Activated B cell treated with CpG ODN at 0.5 μM for 24 hours (primary cell): Measurements from ENCODE around the gene MICOS13. TPM values are rescaled to one million over a fixed set of nuclear protein-coding genes. Genes with fewer than 3 reads are reported as not detected.

Experiments used
- ATAC-seq: fragments of 200-7000 bp; cut with Tn5 transposase; one replicate; pipeline ENCODE4 v1.10.0; 2021; ENCODE audit warnings: low read depth, mild to moderate bottlenecking, moderate library complexity
- CTCF ChIA-PET: fragments of 350-600 bp; sonication (Branson Sonifier 250); formaldehyde crosslinking; loops from one replicate; lab custom pipeline; 2021; ENCODE audit warnings: antibody characterized with exemption; lab: Charles Lee
- POLR2A ChIA-PET: fragments of 350-600 bp; sonication (Branson Sonifier 250); formaldehyde crosslinking; loops from one replicate; lab custom pipeline; 2021; ENCODE audit warnings: antibody characterized with exemption; lab: Charles Lee
- DNase-seq: peaks from one replicate; pipeline ENCODE4 v3.0.0; 2022
- H3K27ac Mint-ChIP-seq: one replicate; pipeline ENCODE4 v1.8.0; 2020; ENCODE audit warnings: mixed read lengths
- H3K27me3 Mint-ChIP-seq: one replicate; pipeline ENCODE4 v1.8.0; 2021; ENCODE audit warnings: mixed read lengths
- H3K36me3 Mint-ChIP-seq: one replicate; pipeline ENCODE4 v1.8.0; 2021; ENCODE audit warnings: low read depth, mixed read lengths
- H3K4me1 Mint-ChIP-seq: one replicate; pipeline ENCODE4 v1.8.0; 2021; ENCODE audit warnings: mixed read lengths
- H3K4me3 Mint-ChIP-seq: one replicate; pipeline ENCODE4 v1.8.0; 2020; ENCODE audit warnings: mild to moderate bottlenecking, mixed read lengths
- H3K9me3 Mint-ChIP-seq: one replicate; pipeline ENCODE4 v1.8.0; 2020; ENCODE audit warnings: mixed read lengths
- intact Hi-C: fragments of 100-400 bp; cut with micrococcal nuclease; formaldehyde crosslinking; loops from one replicate; pipeline ENCODE4 v1.15.1; 2024
- total RNA-seq: library from RNA; stranded (reverse); gene quantifications from 2 replicates; pipeline ENCODE4 v1.2.3, GENCODE V29; 2022
- TF ChIP-seq, protein P1 (sequence below): fragments of 200-600 bp; IDR thresholded peaks from one replicate; pipeline ENCODE4 v1.8.0; 2022; ENCODE audit warnings: antibody characterized with exemption, mild to moderate bottlenecking

The MICOS13 gene
- total RNA-seq, 1 donor from 2014 or later = 60.8 TPM

DNA sequence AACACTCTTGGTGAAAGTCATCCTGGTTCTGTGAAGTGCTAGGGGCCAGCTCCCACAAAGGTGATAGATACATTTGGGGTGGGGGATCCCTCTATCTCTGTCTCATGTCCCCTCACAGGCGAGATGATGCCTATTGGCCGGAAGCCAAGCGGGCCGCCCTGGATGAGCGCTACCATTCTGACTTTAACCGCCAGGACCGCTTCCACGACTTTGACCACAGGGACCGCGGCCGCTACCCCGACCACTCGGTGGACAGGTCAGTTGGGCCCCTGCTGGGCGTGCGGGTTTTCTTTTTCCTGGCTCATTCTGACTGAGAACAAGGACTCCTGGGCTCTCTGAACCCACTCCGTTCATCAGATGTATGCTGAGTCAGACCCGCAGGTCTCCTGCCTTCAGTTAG, 16.4 kb downstream of the MICOS13 start:
- Mint-ChIP-seq H3K27me3 (no peaks in the 10 kb centered on the region), H3K9me3 (no peaks in the 10 kb centered on the region), H3K4me1 (no peaks in the 10 kb centered on the region), H3K4me3 (no peak overlapping the region), H3K36me3 (peaks cover 88% of the 10 kb centered on the region), H3K27ac (no peak overlapping the region)
- ATAC-seq (no peak), DNase-seq (no peak)
- intact Hi-C loops = no loop called here
- CTCF ChIA-PET = no interaction called here
- POLR2A ChIA-PET = no interaction called here
- TF ChIP-seq, protein P1, sequence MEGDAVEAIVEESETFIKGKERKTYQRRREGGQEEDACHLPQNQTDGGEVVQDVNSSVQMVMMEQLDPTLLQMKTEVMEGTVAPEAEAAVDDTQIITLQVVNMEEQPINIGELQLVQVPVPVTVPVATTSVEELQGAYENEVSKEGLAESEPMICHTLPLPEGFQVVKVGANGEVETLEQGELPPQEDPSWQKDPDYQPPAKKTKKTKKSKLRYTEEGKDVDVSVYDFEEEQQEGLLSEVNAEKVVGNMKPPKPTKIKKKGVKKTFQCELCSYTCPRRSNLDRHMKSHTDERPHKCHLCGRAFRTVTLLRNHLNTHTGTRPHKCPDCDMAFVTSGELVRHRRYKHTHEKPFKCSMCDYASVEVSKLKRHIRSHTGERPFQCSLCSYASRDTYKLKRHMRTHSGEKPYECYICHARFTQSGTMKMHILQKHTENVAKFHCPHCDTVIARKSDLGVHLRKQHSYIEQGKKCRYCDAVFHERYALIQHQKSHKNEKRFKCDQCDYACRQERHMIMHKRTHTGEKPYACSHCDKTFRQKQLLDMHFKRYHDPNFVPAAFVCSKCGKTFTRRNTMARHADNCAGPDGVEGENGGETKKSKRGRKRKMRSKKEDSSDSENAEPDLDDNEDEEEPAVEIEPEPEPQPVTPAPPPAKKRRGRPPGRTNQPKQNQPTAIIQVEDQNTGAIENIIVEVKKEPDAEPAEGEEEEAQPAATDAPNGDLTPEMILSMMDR = no peak

DNA sequence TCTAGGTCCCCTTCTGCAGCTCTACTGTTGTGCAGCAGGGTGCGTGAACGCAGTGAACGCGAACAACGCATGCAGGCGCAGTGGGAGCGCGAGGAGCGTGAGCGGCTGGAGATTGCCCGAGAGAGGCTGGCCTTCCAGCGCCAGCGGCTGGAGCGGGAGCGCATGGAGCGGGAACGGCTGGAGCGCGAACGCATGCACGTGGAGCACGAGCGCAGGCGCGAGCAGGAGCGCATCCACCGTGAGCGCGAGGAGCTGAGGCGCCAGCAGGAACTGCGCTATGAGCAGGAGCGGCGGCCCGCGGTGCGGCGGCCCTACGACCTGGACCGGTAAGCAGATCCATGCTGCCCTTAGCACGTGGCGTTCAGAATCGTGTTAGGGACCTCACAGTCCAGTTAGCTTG, 18.8 kb downstream of the MICOS13 start:
- ATAC-seq = no peak
- POLR2A ChIA-PET = interaction anchor here (1.2 kb wide), 1 partner anchor 39 kb away, joined by 3 read pairs; the partner anchor contains the start of genes SAFB and SAFB2
- no peaks in the 10 kb centered on the region for H3K4me1 Mint-ChIP-seq
- TF ChIP-seq, protein P1 = no peak
- no peak overlapping the region for H3K4me3 Mint-ChIP-seq
- intact Hi-C loops = no loop called here
- H3K36me3 Mint-ChIP-seq = peaks cover 88% of the 10 kb centered on the region
- no peak for DNase-seq
- no peaks in the 10 kb centered on the region for H3K9me3 Mint-ChIP-seq
- CTCF ChIA-PET = no interaction called here
- H3K27me3 Mint-ChIP-seq = no peaks in the 10 kb centered on the region
- H3K27ac Mint-ChIP-seq = no peak overlapping the region

DNA sequence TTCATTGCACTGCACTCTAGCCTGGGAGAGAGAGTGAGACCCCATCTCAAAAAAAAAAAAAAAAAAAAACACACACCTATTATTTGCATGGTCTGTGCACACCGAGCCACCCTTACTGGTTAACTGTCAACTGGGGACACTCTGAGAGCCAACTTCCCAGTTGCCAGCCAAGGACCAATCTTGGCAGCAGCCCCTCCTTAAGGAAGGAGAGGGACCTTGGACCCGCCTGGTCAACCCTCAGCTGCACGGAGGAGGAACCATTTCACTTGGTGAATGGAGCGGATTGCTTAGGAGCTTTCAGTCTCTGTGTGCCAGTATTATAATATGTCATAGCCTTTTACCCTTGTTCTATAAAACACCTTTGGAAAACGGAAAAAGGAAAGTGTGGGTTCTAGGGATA, 24.9 kb downstream of the MICOS13 start:
- intact Hi-C loops = no loop called here
- Mint-ChIP-seq H3K9me3 (no peaks in the 10 kb centered on the region), H3K4me1 (no peaks in the 10 kb centered on the region), H3K36me3 (peaks cover 91% of the 10 kb centered on the region), H3K4me3 (no peak overlapping the region), H3K27ac (no peak overlapping the region), H3K27me3 (no peaks in the 10 kb centered on the region)
- DNase-seq (no peak), ATAC-seq (no peak)
- TF ChIP-seq, protein P1 = no peak
- ChIA-PET POLR2A (no interaction called here), CTCF (no interaction called here)

DNA sequence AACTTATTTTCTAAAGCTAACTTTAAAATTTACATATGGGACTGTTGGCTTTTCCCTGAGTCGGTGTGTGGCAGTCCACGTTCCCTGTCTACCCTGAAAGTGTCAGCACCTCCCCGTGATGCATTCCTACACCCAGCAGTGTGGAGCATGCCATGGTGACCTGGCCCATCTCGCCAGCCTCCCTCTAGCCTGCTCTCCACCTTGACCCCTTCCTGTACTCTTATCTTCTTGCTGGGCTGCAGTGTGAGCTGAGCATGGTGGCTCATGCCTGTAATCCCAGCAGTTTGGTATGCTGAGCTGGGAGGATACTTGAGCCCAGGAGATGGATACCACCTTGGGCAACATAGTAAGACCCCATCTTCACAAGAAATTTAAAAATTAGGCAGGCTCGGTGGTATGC, 25.4 kb downstream of the MICOS13 start:
- no peak for ATAC-seq
- no peak for DNase-seq
- Mint-ChIP-seq H3K27ac (no peak overlapping the region), H3K4me3 (no peak overlapping the region), H3K36me3 (peaks cover 91% of the 10 kb centered on the region), H3K9me3 (no peaks in the 10 kb centered on the region), H3K27me3 (no peaks in the 10 kb centered on the region), H3K4me1 (no peaks in the 10 kb centered on the region)
- intact Hi-C loops = no loop called here
- POLR2A ChIA-PET = no interaction called here
- CTCF ChIA-PET = no interaction called here
- TF ChIP-seq, protein P1 = no peak

DNA sequence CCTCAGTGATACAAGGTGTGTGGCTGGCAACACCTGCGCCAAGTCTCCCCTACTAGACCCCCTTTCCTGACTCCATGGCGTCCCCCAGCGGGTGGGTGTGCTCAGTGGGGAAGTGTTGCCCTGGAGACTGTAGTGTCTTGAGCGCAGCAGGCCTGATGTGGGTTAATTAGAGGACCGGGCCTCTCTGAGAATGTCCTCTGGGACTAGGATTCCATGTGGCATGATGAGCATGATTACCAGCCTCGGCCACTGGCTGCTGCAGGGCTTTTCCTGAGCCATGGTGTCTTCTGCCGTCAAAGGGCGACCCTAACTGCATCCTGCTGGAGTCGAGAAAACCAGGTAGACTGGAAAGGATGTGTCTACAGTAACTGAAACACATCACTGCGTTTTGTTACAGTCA, 28.1 kb downstream of the MICOS13 start:
- intact Hi-C loops = no loop called here
- H3K27me3 Mint-ChIP-seq = no peaks in the 10 kb centered on the region
- H3K36me3 Mint-ChIP-seq = peaks cover 88% of the 10 kb centered on the region
- ATAC-seq (no peak), DNase-seq (no peak)
- no peaks in the 10 kb centered on the region for H3K9me3 Mint-ChIP-seq
- POLR2A ChIA-PET = no interaction called here
- no peak overlapping the region for H3K27ac Mint-ChIP-seq
- CTCF ChIA-PET = no interaction called here
- no peak overlapping the region for H3K4me3 Mint-ChIP-seq
- H3K4me1 Mint-ChIP-seq = no peaks in the 10 kb centered on the region
- TF ChIP-seq, protein P1 = no peak
